ENCODE data around the gene OTOP1.
"Not testable (repeated sequence)": the region's sequence is repeated elsewhere in the genome, so short reads cannot be mapped to it uniquely, and the experiment has no call there.

OTOP1 gene

DNA sequence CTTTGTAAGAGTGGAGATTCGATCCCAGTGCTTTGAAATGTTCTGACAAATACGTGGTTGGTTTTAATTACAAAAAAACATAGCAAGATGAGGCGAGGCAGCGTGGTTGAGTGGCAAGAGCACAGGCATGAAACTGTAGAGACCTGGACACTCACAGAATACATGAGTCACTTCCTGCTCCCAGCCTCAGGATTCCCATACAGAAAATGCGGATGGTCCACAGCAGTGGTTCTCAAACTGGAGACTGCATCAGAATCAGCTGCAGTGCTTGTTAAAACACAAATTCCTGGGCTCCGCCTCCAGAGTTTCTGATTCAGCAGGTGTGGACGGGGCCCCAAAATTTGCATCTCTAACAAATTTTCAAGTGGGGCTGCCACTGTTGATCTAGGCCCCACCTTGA, 10.1 kb downstream of the OTOP1 start:
- no peak for DNase-seq (ENCODE audit: low spot score)
- TF ChIP-seq, protein P1, sequence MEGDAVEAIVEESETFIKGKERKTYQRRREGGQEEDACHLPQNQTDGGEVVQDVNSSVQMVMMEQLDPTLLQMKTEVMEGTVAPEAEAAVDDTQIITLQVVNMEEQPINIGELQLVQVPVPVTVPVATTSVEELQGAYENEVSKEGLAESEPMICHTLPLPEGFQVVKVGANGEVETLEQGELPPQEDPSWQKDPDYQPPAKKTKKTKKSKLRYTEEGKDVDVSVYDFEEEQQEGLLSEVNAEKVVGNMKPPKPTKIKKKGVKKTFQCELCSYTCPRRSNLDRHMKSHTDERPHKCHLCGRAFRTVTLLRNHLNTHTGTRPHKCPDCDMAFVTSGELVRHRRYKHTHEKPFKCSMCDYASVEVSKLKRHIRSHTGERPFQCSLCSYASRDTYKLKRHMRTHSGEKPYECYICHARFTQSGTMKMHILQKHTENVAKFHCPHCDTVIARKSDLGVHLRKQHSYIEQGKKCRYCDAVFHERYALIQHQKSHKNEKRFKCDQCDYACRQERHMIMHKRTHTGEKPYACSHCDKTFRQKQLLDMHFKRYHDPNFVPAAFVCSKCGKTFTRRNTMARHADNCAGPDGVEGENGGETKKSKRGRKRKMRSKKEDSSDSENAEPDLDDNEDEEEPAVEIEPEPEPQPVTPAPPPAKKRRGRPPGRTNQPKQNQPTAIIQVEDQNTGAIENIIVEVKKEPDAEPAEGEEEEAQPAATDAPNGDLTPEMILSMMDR (IDR thresholded peaks at IDR 0.05; ENCODE audit: borderline replicate concordance, control extremely low read depth, extremely low read depth, insufficient read depth, missing control alignments), result no peak
- in situ Hi-C loops (cut with MboI; ENCODE audit: low sequenced_read_pairs, unreplicated experiment), result no loop called here

DNA sequence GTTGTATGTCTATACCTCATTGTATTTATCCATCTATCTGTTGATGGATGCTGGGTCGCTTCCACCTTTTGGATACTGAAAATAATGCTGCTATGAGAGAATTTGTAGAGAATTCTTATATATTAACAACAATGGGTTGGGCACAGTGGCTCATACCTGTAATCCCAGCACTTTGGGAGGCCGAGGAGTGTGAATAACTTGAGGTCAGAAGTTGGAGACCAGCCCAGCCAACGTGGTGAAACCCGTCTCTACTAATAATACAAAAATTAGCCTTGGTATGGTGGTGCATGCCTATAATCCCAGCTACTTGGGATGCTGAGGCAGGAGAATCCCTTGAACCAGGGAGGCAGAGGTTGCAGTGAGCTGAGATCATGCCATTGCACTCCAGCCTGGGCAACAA, 13.1 kb downstream of the OTOP1 start:
- in situ Hi-C loops (cut with MboI; ENCODE audit: low sequenced_read_pairs, unreplicated experiment); DNase-seq (ENCODE audit: low spot score): not testable (repeated sequence)

DNA sequence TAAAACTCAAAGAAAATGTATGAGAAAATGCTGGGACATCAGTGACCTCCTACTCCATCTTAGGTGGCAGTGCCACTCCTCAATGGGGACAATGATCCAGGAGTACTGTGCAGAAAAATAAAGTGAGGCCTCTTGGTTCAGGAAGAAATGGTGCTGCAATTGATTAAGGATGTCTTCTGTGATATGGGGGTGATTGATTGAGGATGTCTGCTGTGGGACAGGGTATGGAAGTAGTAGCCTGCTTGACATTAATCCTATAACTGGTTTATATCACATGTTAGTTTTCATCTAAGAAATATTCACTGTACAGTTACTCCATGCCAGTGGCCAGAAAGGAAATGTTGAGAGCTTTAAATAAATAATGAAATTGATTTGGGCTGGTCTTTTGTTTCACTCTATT, 20.5 kb downstream of the OTOP1 start:
- no peak for DNase-seq (ENCODE audit: low spot score)
- in situ Hi-C loops (cut with MboI; ENCODE audit: low sequenced_read_pairs, unreplicated experiment), result no loop called here
- TF ChIP-seq, protein P1 (IDR thresholded peaks at IDR 0.05; ENCODE audit: borderline replicate concordance, control extremely low read depth, extremely low read depth, insufficient read depth, missing control alignments), result no peak

DNA sequence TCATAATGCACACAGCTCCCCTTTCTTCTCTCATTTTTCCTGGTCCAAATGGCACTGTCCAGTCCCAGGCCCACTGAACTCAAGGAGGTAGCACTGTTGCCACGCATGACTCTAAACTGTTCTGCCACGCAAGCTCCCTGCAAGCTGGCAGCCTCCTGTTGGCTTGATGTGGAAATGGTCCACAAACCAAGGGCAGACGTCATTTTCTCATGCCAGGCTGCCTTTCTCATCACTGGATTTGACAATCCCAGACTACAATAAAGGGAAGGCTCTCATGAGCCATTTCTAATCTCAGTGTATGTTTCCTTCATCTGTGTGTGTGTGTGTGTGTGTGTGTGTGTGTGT, 22.4 kb downstream of the OTOP1 start:
- in situ Hi-C loops (cut with MboI; ENCODE audit: low sequenced_read_pairs, unreplicated experiment), result no loop called here

GRCh38 chr4:4203688-4204400, 22.9 kb downstream of the OTOP1 start:
- in situ Hi-C loops (cut with MboI; ENCODE audit: low sequenced_read_pairs, unreplicated experiment), result no loop called here
- no peak for DNase-seq (ENCODE audit: low spot score)
- TF ChIP-seq, protein P1 (IDR thresholded peaks at IDR 0.05; ENCODE audit: borderline replicate concordance, control extremely low read depth, extremely low read depth, insufficient read depth, missing control alignments), result no peak

More for the DNA sequence above, 22.4 kb downstream of the OTOP1 start:
- TF ChIP-seq, protein P1 (IDR thresholded peaks at IDR 0.05; ENCODE audit: borderline replicate concordance, control extremely low read depth, extremely low read depth, insufficient read depth, missing control alignments), result no peak
- DNase-seq (ENCODE audit: low spot score), result no peak

DNA sequence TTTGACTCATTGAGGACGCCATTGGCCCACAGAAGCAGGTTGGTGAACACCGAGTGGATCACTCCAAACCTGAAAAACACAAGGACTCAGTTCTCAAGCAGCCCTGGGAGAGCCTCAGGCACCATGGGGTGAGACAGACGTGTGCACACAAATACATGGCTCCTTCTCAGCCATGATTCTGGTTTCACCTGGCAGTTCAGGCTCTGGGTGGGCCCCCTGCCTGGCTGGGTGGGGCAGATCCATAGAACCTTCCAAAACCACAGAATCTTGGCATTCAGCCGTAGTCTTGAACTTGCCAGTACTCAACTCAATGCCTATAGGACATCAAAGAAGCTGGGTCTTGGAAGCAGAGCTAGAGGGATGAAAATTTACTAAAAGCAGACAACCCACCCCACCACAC, 24.2 kb downstream of the OTOP1 start:
- in situ Hi-C loops (cut with MboI; ENCODE audit: low sequenced_read_pairs, unreplicated experiment), result no loop called here
- DNase-seq (ENCODE audit: low spot score), result no peak
- TF ChIP-seq, protein P1 (IDR thresholded peaks at IDR 0.05; ENCODE audit: borderline replicate concordance, control extremely low read depth, extremely low read depth, insufficient read depth, missing control alignments), result no peak

GRCh38 chr4:4200624-4201023, 26.1 kb downstream of the OTOP1 start:
- in situ Hi-C loops (cut with MboI; ENCODE audit: low sequenced_read_pairs, unreplicated experiment), result no loop called here
- TF ChIP-seq, protein P1 (IDR thresholded peaks at IDR 0.05; ENCODE audit: borderline replicate concordance, control extremely low read depth, extremely low read depth, insufficient read depth, missing control alignments), result no peak
- no peak for DNase-seq (ENCODE audit: low spot score)

All from GM13976 (cell line).